HL-60 (cell line): ENCODE measurements around the gene PUS3.

Experiments used
- DNase-seq, 2 experiments: peaks; one replicate each; pipeline ENCODE4 v3.0.0-alpha.2; 2010 to 2020; ENCODE audit warnings: low read depth in 1 of 2, low spot score in 1 of 2
- H3K27ac ChIP-seq: fragments of 250-450 bp; sonication (Bioruptor Pico); replicated peaks from 2 replicates; pipeline ENCODE4 v1.5.1; 2020; ENCODE audit warnings: mild to moderate bottlenecking, moderate library complexity
- H3K27me3 ChIP-seq: fragments of 250-450 bp; sonication (Bioruptor Pico); 2 replicates; pipeline ENCODE4 v1.5.1; 2021; ENCODE audit warnings: mild to moderate bottlenecking, moderate library complexity; ENCODE audit not compliant: insufficient read depth, poor library complexity, severe bottlenecking
- H3K4me3 ChIP-seq: replicated peaks from 2 replicates; pipeline ENCODE4 v1.5.1; 2011; ENCODE audit warnings: mild to moderate bottlenecking, control low read depth, low read length; ENCODE audit not compliant: insufficient read depth
- GABPA ChIP-seq: IDR thresholded peaks from 2 replicates; pipeline ENCODE4 v1.6.1; 2012; ENCODE audit warnings: low read depth
- POLR2AphosphoS5 ChIP-seq: IDR thresholded peaks from 2 replicates; pipeline ENCODE4 v1.6.1; 2012; ENCODE audit warnings: low read depth
- SPI1 ChIP-seq: IDR thresholded peaks from 2 replicates; pipeline ENCODE4 v1.6.1; 2012; ENCODE audit warnings: low read depth, mild to moderate bottlenecking, borderline replicate concordance
- TF ChIP-seq, protein P1 (sequence below): IDR thresholded peaks from 2 replicates; pipeline ENCODE4 v1.6.1; 2012; ENCODE audit warnings: low read depth; ENCODE audit not compliant: insufficient replicate concordance
- TF ChIP-seq, protein P2 (sequence below): IDR thresholded peaks from one replicate; pipeline ENCODE4 v1.5.1; 2011; ENCODE audit warnings: low read length, control low read depth, inconsistent platforms; ENCODE audit not compliant: insufficient read depth

The PUS3 gene

GRCh38 chr11:125881291-125881690, 21.7 kb downstream of the PUS3 start:
- H3K4me3 ChIP-seq = no peak overlapping the region
- no peak for TF ChIP-seq POLR2AphosphoS5
- TF ChIP-seq, protein P1, sequence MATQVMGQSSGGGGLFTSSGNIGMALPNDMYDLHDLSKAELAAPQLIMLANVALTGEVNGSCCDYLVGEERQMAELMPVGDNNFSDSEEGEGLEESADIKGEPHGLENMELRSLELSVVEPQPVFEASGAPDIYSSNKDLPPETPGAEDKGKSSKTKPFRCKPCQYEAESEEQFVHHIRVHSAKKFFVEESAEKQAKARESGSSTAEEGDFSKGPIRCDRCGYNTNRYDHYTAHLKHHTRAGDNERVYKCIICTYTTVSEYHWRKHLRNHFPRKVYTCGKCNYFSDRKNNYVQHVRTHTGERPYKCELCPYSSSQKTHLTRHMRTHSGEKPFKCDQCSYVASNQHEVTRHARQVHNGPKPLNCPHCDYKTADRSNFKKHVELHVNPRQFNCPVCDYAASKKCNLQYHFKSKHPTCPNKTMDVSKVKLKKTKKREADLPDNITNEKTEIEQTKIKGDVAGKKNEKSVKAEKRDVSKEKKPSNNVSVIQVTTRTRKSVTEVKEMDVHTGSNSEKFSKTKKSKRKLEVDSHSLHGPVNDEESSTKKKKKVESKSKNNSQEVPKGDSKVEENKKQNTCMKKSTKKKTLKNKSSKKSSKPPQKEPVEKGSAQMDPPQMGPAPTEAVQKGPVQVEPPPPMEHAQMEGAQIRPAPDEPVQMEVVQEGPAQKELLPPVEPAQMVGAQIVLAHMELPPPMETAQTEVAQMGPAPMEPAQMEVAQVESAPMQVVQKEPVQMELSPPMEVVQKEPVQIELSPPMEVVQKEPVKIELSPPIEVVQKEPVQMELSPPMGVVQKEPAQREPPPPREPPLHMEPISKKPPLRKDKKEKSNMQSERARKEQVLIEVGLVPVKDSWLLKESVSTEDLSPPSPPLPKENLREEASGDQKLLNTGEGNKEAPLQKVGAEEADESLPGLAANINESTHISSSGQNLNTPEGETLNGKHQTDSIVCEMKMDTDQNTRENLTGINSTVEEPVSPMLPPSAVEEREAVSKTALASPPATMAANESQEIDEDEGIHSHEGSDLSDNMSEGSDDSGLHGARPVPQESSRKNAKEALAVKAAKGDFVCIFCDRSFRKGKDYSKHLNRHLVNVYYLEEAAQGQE = no peak
- TF ChIP-seq GABPA = no peak
- TF ChIP-seq, protein P2, sequence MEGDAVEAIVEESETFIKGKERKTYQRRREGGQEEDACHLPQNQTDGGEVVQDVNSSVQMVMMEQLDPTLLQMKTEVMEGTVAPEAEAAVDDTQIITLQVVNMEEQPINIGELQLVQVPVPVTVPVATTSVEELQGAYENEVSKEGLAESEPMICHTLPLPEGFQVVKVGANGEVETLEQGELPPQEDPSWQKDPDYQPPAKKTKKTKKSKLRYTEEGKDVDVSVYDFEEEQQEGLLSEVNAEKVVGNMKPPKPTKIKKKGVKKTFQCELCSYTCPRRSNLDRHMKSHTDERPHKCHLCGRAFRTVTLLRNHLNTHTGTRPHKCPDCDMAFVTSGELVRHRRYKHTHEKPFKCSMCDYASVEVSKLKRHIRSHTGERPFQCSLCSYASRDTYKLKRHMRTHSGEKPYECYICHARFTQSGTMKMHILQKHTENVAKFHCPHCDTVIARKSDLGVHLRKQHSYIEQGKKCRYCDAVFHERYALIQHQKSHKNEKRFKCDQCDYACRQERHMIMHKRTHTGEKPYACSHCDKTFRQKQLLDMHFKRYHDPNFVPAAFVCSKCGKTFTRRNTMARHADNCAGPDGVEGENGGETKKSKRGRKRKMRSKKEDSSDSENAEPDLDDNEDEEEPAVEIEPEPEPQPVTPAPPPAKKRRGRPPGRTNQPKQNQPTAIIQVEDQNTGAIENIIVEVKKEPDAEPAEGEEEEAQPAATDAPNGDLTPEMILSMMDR = no peak
- TF ChIP-seq SPI1 = no peak
- H3K27ac ChIP-seq = no peak overlapping the region
- no peak for DNase-seq
- H3K27me3 ChIP-seq = peaks cover 5% of the 10 kb centered on the region

DNA sequence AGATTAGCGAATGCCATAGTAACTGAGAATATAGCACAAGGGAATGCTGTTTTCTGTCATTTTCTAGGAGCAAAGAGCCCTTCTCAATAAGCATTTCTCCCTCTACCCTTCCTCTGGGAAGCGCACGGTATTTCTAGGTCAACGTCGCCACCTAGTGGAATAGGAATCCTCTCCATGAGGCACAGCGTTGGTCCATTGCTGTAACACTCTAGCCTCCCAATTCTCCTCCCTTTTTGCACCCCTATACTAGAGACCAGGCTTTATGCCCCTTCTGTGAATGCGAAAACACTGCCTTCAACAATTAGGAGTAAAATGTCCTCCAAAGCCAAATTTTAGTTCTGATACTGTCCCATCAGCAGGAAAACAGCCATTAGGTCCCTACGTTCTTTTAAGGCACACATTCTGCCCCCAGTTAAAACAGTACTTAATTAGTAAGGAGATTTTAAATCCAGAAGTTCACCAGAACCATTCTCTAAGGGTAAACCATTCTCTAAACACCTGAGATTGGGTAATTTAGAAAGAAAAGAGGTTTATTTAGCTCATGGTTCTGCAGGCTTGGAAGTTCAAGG, 28.4 kb downstream of the PUS3 start:
- H3K27ac ChIP-seq = no peak overlapping the region
- peaks cover under 1% of the 10 kb centered on the region for H3K27me3 ChIP-seq
- TF ChIP-seq SPI1 (no peak), GABPA (no peak), POLR2AphosphoS5 (no peak)
- TF ChIP-seq, protein P1 = no peak
- TF ChIP-seq, protein P2 = peak; percentile 62
- H3K4me3 ChIP-seq = no peak overlapping the region
- peak in 1 of 2 experiments; percentile 71 for DNase-seq

DNA sequence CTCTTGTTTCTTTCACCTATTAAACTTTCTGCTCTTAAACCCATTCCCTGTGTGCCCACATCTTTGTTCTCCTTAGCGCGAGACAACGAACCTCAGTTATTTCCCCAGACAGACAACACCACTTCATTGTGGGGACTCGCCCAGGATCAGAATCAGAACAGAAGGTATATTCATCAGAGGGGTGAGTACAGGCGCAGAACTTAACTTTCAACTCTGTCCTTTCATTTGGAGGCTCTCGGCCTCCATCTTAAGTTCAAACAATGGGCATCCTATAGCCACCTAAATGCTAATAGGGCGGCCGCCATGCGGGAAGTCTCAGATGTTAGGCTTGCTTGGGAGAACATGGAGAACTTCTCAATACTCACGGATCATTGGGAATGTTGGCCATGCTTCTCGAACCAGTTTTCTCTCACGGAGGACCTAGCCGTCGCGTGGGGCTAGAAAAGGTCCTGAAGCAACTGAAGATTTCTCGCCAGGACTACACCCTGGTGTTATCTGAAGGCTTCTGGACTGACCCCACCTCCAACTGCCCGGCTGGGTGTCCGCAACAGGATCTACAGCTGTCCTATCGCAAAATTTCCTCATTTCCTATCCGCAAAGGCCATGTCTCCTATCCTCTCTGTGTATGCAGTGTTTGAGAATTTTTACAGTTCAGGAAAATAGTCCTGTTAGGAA, 29.0 kb downstream of the PUS3 start:
- DNase-seq = no peak
- Histone ChIP-seq H3K4me3 (no peak overlapping the region), H3K27me3 (no peaks in the 10 kb centered on the region), H3K27ac (no peak overlapping the region)
- TF ChIP-seq, protein P2 = no peak
- TF ChIP-seq, protein P1 = no peak
- no peak for TF ChIP-seq GABPA
- TF ChIP-seq SPI1 = no peak
- no peak for TF ChIP-seq POLR2AphosphoS5
